Kidney epithelial cell (primary cell): ENCODE measurements around the gene VWCE. TPM values are rescaled to one million over a fixed set of nuclear protein-coding genes. Genes with fewer than 3 reads are reported as not detected.
A peak's percentile ranks its signal among the peaks of the same experiment; 100 is the strongest.

Experiments
- DNase-seq: peaks from one replicate; pipeline ENCODE4 v3.0.0-alpha.2; 2010; ENCODE audit warnings: low read depth
- H3K27me3 ChIP-seq: 2 replicates; pipeline ENCODE4 v1.6.0; 2011; ENCODE audit warnings: low read length; ENCODE audit not compliant: control insufficient read depth, insufficient read depth
- H3K36me3 ChIP-seq: 2 replicates; pipeline ENCODE4 v1.5.1; 2011; ENCODE audit warnings: low read length; ENCODE audit not compliant: control insufficient read depth, insufficient read depth
- H3K4me3 ChIP-seq: 2 replicates; pipeline ENCODE4 v1.5.1; 2011; ENCODE audit warnings: low read depth, mild to moderate bottlenecking, control low read depth, low read length
- CTCF ChIP-seq: IDR thresholded peaks from 2 replicates; pipeline ENCODE4 v1.5.1; 2011; ENCODE audit warnings: mild to moderate bottlenecking, moderate library complexity, low read length, control low read depth, inconsistent platforms; ENCODE audit not compliant: insufficient read depth, poor library complexity, severe bottlenecking
- total RNA-seq: library from RNA; depleted of rRNA; stranded (reverse); fragments of >200 nt; gene quantifications from 2 replicates; pipeline ENCODE4 v1.2.3, GENCODE V29; 2015

The VWCE gene
- total RNA-seq, 1 donor from 2014 or later: 8.3 TPM

- no peak for DNase-seq
- Histone ChIP-seq H3K27me3 (no peaks in the 10 kb centered on the region), H3K4me3 (peak overlapping the region; percentile 97), H3K36me3 (peaks cover 1% of the 10 kb centered on the region)
- no peak for TF ChIP-seq CTCF
Measured at GRCh38 chr11:61331651-61332050, 36.5 kb upstream of the VWCE start.

GRCh38 chr11:61329871-61330270, 34.8 kb upstream of the VWCE start:
- Histone ChIP-seq H3K4me3 (no peak overlapping the region), H3K36me3 (peaks cover 1% of the 10 kb centered on the region), H3K27me3 (no peaks in the 10 kb centered on the region)
- TF ChIP-seq CTCF: no peak
- DNase-seq: no peak

GRCh38 chr11:61328351-61328750, 33.2 kb upstream of the VWCE start:
- DNase-seq: no peak
- no peak overlapping the region for H3K4me3 ChIP-seq
- peaks cover 1% of the 10 kb centered on the region for H3K36me3 ChIP-seq
- no peak for TF ChIP-seq CTCF
- no peaks in the 10 kb centered on the region for H3K27me3 ChIP-seq

- no peak for TF ChIP-seq CTCF
Measured at GRCh38 chr11:61327669-61328071, 32.6 kb upstream of the VWCE start.

GRCh38 chr11:61325649-61326414, 30.7 kb upstream of the VWCE start:
- no peaks in the 10 kb centered on the region for H3K27me3 ChIP-seq
- TF ChIP-seq CTCF: no peak
- no peak overlapping the region for H3K4me3 ChIP-seq
- H3K36me3 ChIP-seq: peaks cover 1% of the 10 kb centered on the region
- DNase-seq: no peak

More at GRCh38 chr11:61327669-61328071, 32.6 kb upstream of the VWCE start:
- H3K4me3 ChIP-seq: no peak overlapping the region
- peaks cover 1% of the 10 kb centered on the region for H3K36me3 ChIP-seq
- no peak for DNase-seq
- no peaks in the 10 kb centered on the region for H3K27me3 ChIP-seq

- Histone ChIP-seq H3K36me3 (peaks cover 2% of the 10 kb centered on the region), H3K27me3 (no peaks in the 10 kb centered on the region), H3K4me3 (no peak overlapping the region)
- no peak for TF ChIP-seq CTCF
- DNase-seq: no peak
Measured at GRCh38 chr11:61315260-61315659, 20.1 kb upstream of the VWCE start.
